Activated CD8-positive, alpha-beta memory T cell treated with anti-CD3 and anti-CD28 coated beads, Interleukin-2, amount 50 U/mL, for 24 hours (primary cell): ENCODE data around the gene CMC4.

Source experiments
- DNase-seq: peaks from one replicate; pipeline ENCODE4 v3.0.0-alpha.2; 2020; ENCODE audit errors: extremely low read depth

Gene CMC4

DNA sequence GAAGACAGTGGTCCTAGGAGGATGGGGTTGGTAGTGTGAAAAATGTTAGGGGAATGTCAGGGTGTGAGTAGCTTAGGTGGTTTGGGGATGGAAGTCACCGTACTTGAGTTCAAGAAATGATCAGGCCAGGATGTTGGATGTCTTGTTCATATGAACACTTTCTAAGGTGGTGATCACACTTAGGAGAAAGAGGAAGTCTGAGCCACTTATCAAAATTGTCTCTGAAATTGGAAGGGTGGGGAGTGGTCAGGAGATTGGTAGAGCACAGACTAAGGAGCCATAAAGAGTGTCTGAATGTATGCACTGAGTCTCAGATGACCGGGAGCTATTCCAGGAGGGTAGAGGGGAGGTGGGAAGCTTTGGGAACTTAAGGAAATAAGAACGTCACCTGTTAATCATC, 17.3 kb downstream of the CMC4 start:
- no peak for DNase-seq

- no peak for DNase-seq
These were observed 18.0 kb downstream of the CMC4 start for GRCh38 chrX:155052738-155053498.

DNA sequence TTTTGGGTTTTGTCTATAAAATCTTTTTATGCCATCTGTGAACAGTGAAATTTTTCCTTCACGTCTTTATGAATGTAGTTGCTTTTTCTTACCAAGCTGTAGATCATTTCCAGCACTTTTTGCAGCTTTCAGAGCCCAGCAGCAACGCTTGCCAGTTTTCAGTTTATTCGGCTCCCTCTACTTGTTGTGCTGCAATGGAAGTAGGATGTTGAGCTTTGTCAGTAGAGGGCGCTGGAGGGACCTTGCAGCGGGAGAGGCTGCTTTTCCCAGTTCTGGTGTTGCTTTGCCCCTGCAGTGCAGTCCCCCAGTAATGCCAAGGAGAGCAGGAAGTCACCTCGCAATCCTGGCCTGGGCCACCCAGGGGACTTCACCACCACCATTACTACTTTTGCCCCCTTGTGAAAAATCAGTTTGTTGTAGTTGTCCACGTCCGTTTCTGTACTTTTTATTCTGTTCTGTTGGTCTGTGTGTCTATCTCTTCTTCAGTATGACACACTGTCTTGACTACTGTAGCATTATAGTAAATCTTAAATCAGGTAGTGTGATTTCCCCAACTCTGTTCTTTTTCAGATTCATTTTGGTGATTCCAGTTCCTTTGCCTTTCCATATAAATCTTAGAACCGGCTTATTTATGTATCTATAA, 21.8 kb downstream of the CMC4 start:
- no peak for DNase-seq

DNA sequence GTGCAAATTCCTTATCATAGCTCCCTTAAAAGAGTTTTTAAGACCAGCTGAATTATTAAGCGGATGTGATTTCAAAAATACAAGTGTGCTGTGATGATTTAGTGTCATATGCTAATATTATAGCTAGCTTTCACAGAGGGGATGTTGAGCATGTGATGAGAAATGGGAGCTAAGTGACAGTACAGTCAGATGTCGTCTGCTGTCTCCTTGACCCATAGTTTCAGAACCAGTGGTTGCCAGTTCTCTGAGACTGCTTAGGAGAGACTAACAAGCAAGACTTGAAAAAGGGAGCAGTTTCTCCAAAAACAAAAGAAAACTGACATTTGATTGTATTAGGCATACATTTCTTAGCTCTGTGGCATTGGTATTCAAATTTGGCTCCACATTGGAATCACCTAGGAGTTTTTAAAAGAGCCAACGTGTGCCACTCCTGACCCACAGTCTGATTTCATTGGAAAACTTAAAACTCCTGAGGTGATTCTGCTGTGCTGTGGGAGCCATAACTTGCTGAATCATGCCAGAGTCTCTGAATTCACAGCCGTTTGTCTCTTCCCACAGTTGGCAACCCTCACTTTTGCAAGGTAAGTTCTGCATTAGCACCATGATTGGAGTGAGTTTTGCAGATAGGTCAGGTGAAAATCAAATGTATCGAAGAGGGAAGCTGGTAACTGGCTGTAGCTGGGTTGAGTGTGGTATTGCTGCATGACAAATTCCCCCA, 24.0 kb downstream of the CMC4 start:
- no peak for DNase-seq

GRCh38 chrX:155046129-155046810, 24.7 kb downstream of the CMC4 start:
- no peak for DNase-seq

DNA sequence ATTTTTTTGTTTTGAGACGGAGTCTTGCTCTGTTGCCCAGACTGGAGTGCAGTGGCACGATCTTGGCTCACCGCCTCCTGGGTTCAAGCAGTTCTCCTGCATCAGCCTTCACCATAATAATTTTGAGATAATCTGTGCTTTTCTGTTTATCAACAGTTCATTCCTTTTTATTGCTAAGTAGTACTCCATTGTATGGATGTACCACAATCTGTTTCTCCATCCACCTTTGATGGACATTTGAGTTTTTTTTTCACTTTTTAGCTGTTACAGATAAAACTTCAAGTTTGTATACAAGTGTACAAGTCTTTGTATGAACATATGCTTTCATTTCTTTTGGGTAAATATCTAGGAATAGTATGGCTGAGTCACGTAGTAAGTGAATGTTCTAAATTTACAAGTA, 35.2 kb downstream of the CMC4 start:
- DNase-seq, result no peak

DNA sequence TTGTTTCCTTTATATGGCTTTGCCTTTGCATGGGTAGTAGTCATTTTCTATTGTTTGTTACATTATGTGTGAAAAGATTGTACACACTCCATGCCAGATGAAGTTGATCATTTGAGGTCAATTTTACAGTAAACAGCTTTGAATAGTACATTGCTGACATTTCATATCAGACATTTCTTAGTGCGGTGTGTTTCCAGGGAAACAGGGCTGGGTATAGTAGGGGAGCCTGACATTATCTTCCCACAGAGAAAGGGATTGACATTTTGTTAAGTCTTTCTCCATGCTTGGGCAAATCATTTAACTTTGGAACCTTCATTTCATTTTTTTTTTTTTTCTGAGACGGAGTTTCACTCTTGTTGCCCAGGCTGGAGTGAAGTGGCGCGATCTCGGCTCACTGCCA, 39.3 kb downstream of the CMC4 start:
- no peak for DNase-seq

- DNase-seq, result no peak
These were observed 42.1 kb downstream of the CMC4 start for GRCh38 chrX:155028877-155029291.

GRCh38 chrX:155028129-155028528, 42.8 kb downstream of the CMC4 start:
- no peak for DNase-seq

GRCh38 chrX:155027509-155028066, 43.3 kb downstream of the CMC4 start:
- no peak for DNase-seq

- DNase-seq, result peak; percentile 78
These were observed 44.0 kb downstream of the CMC4 start, which contains the start of gene FUNDC2 for GRCh38 chrX:155026727-155027508. FUNDC2 (plus strand) TSS chrX:155026844; CDS start chrX:155026939, 95 bp downstream.

GRCh38 chrX:155026420-155026726, 44.6 kb downstream of the CMC4 start:
- DNase-seq, result no peak

GRCh38 chrX:155023907-155024833, 46.8 kb downstream of the CMC4 start:
- no peak for DNase-seq

DNA sequence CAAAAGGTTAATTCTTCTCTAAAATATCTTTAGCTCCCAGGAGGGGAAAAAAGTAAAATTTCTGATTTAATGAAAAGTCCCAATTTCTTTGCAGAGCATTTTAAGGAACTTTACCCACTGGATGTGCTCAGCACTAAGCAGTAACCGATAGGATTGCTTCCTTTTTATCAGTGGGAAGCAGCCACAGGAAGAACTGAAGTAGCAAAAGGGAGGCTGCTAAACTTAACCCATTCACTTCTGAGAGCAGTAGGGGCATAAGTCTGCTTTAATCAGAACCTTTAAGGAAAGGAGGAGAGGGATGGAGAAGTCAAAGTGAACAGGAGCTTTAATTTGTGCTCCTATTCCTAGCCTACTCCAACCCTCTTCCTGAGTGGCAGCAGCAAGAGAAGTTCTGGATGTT, 48.4 kb downstream of the CMC4 start, which contains the start of gene F8:
F8 (minus strand) TSS at position 139 of the 400 bp plus-strand sequence. CDS start 171 bp downstream, outside the sequence.
- DNase-seq, result no peak

- DNase-seq, result no peak
These were observed 50.3 kb downstream of the CMC4 start for GRCh38 chrX:155020591-155020990.
